Measurements from ENCODE around the gene SLC7A11.
A peak's percentile ranks its signal among the peaks of the same experiment; 100 is the strongest.

SLC7A11 gene

DNA sequence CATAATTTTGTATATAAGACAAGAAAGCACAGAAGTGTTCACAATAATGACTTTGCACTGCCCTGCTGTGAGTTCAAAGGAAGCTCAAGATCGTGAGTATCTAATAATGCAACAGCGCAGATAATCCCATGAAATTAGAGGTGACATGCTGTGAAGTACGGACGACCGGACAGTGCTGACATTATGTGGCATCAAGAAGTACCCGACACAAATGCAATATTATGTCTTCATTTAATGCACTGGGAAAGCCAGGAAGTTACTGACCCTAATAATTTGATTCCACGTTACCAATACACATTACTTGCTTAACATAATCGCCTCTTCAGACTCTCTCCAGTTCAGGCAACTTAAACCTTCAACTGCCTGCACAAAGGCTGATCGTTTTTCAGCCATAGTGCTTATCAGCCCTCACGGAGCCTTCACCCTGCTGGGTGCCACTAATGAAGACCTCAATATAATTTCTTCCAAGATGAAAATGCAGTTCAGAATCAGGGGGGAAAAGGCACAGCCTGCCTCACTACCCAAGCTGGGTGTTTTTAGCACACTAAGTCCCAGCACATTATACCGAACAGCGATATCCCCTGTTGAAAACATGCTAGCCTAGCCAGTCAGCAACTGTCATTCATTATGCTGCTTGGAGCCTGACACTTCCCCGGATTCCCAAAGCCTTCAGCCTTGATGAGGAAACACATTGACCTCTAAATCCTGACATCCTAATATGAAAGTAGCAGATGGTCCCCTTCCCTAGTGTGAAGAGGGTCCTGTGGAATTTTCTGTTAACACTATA lies 56.1 kb downstream of the SLC7A11 start:
- TF ChIP-seq, protein P1, sequence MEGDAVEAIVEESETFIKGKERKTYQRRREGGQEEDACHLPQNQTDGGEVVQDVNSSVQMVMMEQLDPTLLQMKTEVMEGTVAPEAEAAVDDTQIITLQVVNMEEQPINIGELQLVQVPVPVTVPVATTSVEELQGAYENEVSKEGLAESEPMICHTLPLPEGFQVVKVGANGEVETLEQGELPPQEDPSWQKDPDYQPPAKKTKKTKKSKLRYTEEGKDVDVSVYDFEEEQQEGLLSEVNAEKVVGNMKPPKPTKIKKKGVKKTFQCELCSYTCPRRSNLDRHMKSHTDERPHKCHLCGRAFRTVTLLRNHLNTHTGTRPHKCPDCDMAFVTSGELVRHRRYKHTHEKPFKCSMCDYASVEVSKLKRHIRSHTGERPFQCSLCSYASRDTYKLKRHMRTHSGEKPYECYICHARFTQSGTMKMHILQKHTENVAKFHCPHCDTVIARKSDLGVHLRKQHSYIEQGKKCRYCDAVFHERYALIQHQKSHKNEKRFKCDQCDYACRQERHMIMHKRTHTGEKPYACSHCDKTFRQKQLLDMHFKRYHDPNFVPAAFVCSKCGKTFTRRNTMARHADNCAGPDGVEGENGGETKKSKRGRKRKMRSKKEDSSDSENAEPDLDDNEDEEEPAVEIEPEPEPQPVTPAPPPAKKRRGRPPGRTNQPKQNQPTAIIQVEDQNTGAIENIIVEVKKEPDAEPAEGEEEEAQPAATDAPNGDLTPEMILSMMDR (IDR thresholded peaks at IDR 0.05; ENCODE audit: low read depth, low read length): no peak
- H3K4me3 ChIP-seq (ENCODE audit: low read depth, low read length): no peak overlapping the region

DNA sequence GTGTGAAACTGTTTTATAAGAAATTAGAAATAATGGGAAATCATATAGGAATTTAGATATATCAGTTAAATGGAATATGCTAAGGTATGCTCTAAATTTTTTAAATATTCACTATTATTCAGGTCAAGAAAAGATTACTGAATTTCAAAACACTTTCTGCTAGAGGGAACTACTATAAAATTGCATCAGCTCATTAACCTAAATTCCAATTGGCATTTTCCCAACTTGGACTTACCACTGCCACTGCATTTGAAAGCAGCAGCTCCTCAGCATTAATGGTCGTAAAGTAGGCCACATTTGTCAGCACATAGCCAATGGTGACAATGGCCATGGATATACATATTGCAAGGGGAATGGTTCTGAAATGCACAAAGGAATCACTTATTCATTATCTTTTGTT lies 57.3 kb downstream of the SLC7A11 start:
- TF ChIP-seq, protein P1 (IDR thresholded peaks at IDR 0.05; ENCODE audit: low read depth, low read length): no peak
- H3K4me3 ChIP-seq (ENCODE audit: low read depth, low read length): no peak overlapping the region

DNA sequence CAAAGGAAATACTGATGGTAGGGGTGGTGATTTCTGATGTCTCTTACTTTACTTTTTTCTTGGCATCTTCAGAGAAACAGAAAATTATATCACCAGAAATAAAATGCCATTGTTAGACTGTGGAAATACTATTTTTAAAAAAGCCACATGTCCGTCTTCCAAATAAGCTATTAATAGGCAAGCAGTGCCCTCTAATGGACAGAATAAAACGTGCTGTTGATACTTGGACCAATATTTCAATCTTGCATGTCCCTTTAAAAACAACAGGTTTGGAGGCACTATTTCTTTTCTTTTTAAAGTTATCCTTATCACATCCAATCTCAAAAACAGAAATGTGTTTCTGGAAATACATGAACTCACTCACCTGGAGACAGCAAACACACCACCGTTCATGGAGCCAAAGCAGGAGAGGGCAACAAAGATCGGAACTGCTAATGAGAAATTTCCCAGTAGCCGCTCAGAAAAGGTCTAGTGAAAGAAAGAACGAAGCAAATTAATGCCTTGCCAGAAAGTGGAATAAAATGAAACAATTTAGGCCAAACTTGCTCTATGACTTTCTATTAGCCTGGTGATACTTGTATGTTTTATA lies 59.2 kb downstream of the SLC7A11 start:
- H3K4me3 ChIP-seq (ENCODE audit: low read depth, low read length): no peak overlapping the region
- TF ChIP-seq, protein P1 (IDR thresholded peaks at IDR 0.05; ENCODE audit: low read depth, low read length): peak; percentile 37; the same call in 1 of the 2 replicates

- TF ChIP-seq, protein P1 (IDR thresholded peaks at IDR 0.05; ENCODE audit: low read depth, low read length): no peak
Measured at GRCh38 chr4:138181287-138181686, 60.9 kb downstream of the SLC7A11 start.

GRCh38 chr4:138178566-138178965 lies 63.6 kb downstream of the SLC7A11 start:
- H3K4me3 ChIP-seq (ENCODE audit: low read depth, low read length): no peak overlapping the region
- TF ChIP-seq, protein P1 (IDR thresholded peaks at IDR 0.05; ENCODE audit: low read depth, low read length): no peak

More at GRCh38 chr4:138181287-138181686, 60.9 kb downstream of the SLC7A11 start:
- no peak overlapping the region for H3K4me3 ChIP-seq (ENCODE audit: low read depth, low read length)

DNA sequence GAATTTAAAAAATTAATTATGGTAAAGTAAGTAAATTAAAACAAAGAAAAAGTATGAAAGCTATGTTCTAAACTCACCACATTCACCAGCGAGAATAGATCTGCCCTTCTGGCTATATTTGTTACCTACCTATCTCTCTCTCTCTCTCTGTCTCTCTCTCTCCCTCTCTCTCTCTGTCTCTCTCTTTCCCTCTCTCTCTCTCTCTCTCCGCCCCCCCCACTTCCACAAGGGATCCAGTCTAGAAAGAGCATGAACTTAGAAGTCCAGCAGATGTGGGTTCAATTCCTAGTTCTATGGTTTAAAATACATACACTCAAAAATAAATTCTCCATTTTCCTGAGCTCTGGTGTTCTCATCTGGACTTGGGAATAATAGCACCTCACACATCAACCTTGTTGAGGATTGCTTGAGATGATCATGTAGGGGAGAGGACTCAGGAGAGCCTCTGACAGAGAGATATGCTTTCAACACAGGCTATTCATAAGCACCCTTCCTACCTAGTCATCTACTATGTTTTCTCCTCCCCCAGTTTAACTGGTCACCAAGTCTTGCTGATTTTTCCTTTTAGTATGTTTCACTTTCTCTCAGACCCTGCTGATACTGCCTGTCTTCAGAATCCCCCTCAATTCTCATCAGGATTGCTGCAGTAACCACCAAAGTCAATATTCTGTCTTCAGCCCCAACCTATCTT lies 64.7 kb downstream of the SLC7A11 start:
- TF ChIP-seq, protein P1 (IDR thresholded peaks at IDR 0.05; ENCODE audit: low read depth, low read length): no peak
- H3K4me3 ChIP-seq (ENCODE audit: low read depth, low read length): no peak overlapping the region

All from WI38 (cell line).